Adrenal gland (tissue), 5 donors: Measurements from ENCODE around the gene FAM118B.

Experiments
- POLR2A ChIP-seq, 2 donors: fragments of 450-650 bp; IDR thresholded peaks; one replicate each; pipeline ENCODE4 v1.6.1; 2017; ENCODE audit warnings: antibody characterized with exemption in 2 of 2, mild to moderate bottlenecking in 2 of 2, moderate library complexity in 1 of 2
- TF ChIP-seq, protein P1 (sequence below), 6 experiments: fragments of 450-650 bp in 4 of 6; fragments of 200-600 bp in 2 of 6; sonication (generic) in 1 of 6; IDR thresholded peaks; 1 replicate in 5 of 6; 2 replicates in 1 of 6; pipeline versions ENCODE4 v1.5.1 to v1.8.0; 2016 to 2021; ENCODE audit warnings: antibody characterized with exemption in 6 of 6, mild to moderate bottlenecking in 2 of 6, moderate library complexity in 1 of 6
- donor health status: DM: no; HTN: no; CAD: no.

DNA sequence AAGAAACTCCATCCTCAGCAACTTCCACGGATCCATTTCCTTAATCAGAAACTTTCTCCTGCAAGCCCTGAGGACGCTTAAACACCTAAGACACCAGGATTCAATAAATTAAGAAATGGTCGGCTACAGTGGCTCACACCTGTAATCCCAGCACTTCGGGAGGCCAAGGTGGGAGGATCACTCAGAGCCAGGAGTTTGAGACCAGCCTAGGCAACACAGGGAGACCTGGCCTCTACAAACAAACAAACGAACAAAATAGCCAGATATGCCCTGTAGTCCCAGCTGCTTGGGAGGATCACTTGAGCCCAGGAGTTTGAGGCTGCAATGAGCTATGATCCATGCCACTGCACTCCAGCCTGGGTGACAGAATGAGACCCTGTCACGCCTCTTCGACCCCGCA lies 46.8 kb upstream of the FAM118B start:
- TF ChIP-seq POLR2A (IDR thresholded peaks at IDR 0.05) = no peak
- TF ChIP-seq, protein P1, sequence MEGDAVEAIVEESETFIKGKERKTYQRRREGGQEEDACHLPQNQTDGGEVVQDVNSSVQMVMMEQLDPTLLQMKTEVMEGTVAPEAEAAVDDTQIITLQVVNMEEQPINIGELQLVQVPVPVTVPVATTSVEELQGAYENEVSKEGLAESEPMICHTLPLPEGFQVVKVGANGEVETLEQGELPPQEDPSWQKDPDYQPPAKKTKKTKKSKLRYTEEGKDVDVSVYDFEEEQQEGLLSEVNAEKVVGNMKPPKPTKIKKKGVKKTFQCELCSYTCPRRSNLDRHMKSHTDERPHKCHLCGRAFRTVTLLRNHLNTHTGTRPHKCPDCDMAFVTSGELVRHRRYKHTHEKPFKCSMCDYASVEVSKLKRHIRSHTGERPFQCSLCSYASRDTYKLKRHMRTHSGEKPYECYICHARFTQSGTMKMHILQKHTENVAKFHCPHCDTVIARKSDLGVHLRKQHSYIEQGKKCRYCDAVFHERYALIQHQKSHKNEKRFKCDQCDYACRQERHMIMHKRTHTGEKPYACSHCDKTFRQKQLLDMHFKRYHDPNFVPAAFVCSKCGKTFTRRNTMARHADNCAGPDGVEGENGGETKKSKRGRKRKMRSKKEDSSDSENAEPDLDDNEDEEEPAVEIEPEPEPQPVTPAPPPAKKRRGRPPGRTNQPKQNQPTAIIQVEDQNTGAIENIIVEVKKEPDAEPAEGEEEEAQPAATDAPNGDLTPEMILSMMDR (IDR thresholded peaks at IDR 0.05) = no peak
